K562 (cell line): Measurements from ENCODE around the gene UNC50. TPM values are rescaled to one million over a fixed set of nuclear protein-coding genes. Genes with fewer than 3 reads are reported as not detected.

Source experiments
- ARHGAP35 ChIP-seq: fragments of 450-650 bp; IDR thresholded peaks from 2 replicates; pipeline ENCODE4 v1.6.1; 2018; ENCODE audit not compliant: partially characterized antibody
- BRD4 ChIP-seq: fragments of 200-600 bp; sonication (generic); IDR thresholded peaks from 2 replicates; pipeline ENCODE4 v1.6.1; 2017; ENCODE audit warnings: inconsistent platforms
- EWSR1 ChIP-seq: fragments of 450-650 bp; IDR thresholded peaks from 2 replicates; pipeline ENCODE4 v1.6.1; 2018; ENCODE audit warnings: borderline replicate concordance, mild to moderate bottlenecking, low read depth, moderate library complexity; ENCODE audit not compliant: partially characterized antibody
- FOXK1 ChIP-seq: sonication (generic); formaldehyde crosslinking; IDR thresholded peaks from 2 replicates; pipeline ENCODE4 v1.8.0; 2022; ENCODE audit warnings: missing genetic modification reagents, mild to moderate bottlenecking, borderline replicate concordance
- KAT8 ChIP-seq: fragments of 450-650 bp; IDR thresholded peaks from 2 replicates; pipeline ENCODE4 v1.6.1; 2016; ENCODE audit warnings: low read depth, mild to moderate bottlenecking
- L3MBTL2 ChIP-seq: fragments of 450-650 bp; IDR thresholded peaks from 2 replicates; pipeline ENCODE4 v1.6.1; 2016; ENCODE audit warnings: mild to moderate bottlenecking, moderate library complexity
- MAFG ChIP-seq: fragments of 450-650 bp; conservative IDR thresholded peaks from 2 replicates; pipeline ENCODE4 v1.6.1; 2016; ENCODE audit warnings: missing genetic modification characterization, missing compliant biosample characterization
- MBD2 ChIP-seq: sonication (generic); IDR thresholded peaks from 2 replicates; pipeline ENCODE4 v1.6.1; 2016; ENCODE audit warnings: low read depth, borderline replicate concordance
- NRF1 ChIP-seq, 2 experiments: fragments of 450-650 bp; IDR thresholded peaks in 1 of 2; conservative IDR thresholded peaks in 1 of 2; 2 replicates each; pipeline ENCODE4 v1.6.1; 2014; ENCODE audit warnings: mild to moderate bottlenecking in 2 of 2
- POLR2A ChIP-seq: fragments of 450-650 bp; conservative IDR thresholded peaks from 2 replicates; pipeline ENCODE4 v1.6.1; 2016
- PREB ChIP-seq: sonication (generic); formaldehyde crosslinking; IDR thresholded peaks from 2 replicates; pipeline ENCODE4 v1.8.1; 2023; ENCODE audit warnings: mild to moderate bottlenecking, missing genetic modification reagents
- PYGO2 ChIP-seq: fragments of 450-650 bp; IDR thresholded peaks from 2 replicates; pipeline ENCODE4 v1.6.1; 2016; ENCODE audit warnings: mild to moderate bottlenecking, missing genetic modification characterization, moderate library complexity, missing compliant biosample characterization
- RNF219 ChIP-seq: fragments of 250-450 bp; sonication (Bioruptor Pico); IDR thresholded peaks from 2 replicates; pipeline ENCODE4 v1.5.0; 2022; ENCODE audit warnings: mild to moderate bottlenecking
- SAFB2 ChIP-seq: fragments of 200-400 bp; formaldehyde crosslinking; IDR thresholded peaks from 2 replicates; pipeline ENCODE4 v1.6.1; 2018; ENCODE audit warnings: borderline replicate concordance, low read length, low read depth, moderate library complexity; ENCODE audit not compliant: severe bottlenecking
- SIRT6 ChIP-seq: IDR thresholded peaks from one replicate; pipeline ENCODE4 v1.6.1; 2012; ENCODE audit warnings: low read depth, mild to moderate bottlenecking, control low read depth, inconsistent platforms, low read length, moderate library complexity
- SRSF3 ChIP-seq: fragments of 200-400 bp; formaldehyde crosslinking; IDR thresholded peaks from 2 replicates; pipeline ENCODE4 v1.6.1; 2016; ENCODE audit warnings: mild to moderate bottlenecking, low read length, moderate library complexity; ENCODE audit not compliant: insufficient read depth
- TBL1XR1 ChIP-seq, 2 experiments: IDR thresholded peaks; 2 replicates each; pipeline ENCODE4 v1.6.1; 2012; ENCODE audit warnings: improper control_type of control experiment in 2 of 2, low read length in 2 of 2, mild to moderate bottlenecking in 1 of 2
- TEAD4 ChIP-seq, 2 experiments: sonication (generic) in 1 of 2; formaldehyde crosslinking in 1 of 2; IDR thresholded peaks; 2 replicates each; pipeline versions ENCODE4 v1.6.1 to v1.8.0; 2012 to 2022; ENCODE audit warnings: borderline replicate concordance in 1 of 2, inconsistent platforms in 1 of 2, low read length in 1 of 2, mild to moderate bottlenecking in 1 of 2, missing genetic modification reagents in 1 of 2
- U2AF1 ChIP-seq: fragments of 200-400 bp; formaldehyde crosslinking; optimal IDR thresholded peaks from 2 replicates; pipeline ENCODE3; 2017; ENCODE audit warnings: mild to moderate bottlenecking, low read depth, low read length, moderate library complexity
- WHSC1 ChIP-seq: IDR thresholded peaks from one replicate; pipeline ENCODE4 v1.6.1; 2012; ENCODE audit warnings: low read length, control low read depth, inconsistent platforms
- YBX1 ChIP-seq: fragments of 450-650 bp; IDR thresholded peaks from 2 replicates; pipeline ENCODE4 v1.7.1; 2016; ENCODE audit warnings: mild to moderate bottlenecking
- ZBTB8A ChIP-seq: fragments of 450-650 bp; IDR thresholded peaks from 2 replicates; pipeline ENCODE4 v1.6.1; 2018; ENCODE audit warnings: mild to moderate bottlenecking, moderate library complexity; ENCODE audit not compliant: partially characterized antibody
- ZFP1 ChIP-seq: fragments of 450-650 bp; formaldehyde crosslinking; IDR thresholded peaks from 2 replicates; pipeline ENCODE4 v1.4.0; 2020; ENCODE audit warnings: mild to moderate bottlenecking, mixed read lengths
- ZNF583 ChIP-seq: fragments of 250-450 bp; sonication (Bioruptor Pico); IDR thresholded peaks from 2 replicates; pipeline ENCODE4 v1.4.0; 2020
- ZNF717 ChIP-seq: fragments of 250-450 bp; sonication (Bioruptor Pico); IDR thresholded peaks from 2 replicates; pipeline ENCODE4 v1.5.0; 2021
- polyA plus RNA-seq, 8 experiments: library from polyadenylated mRNA; depleted of rRNA in 4 of 8; stranded (reverse) in 5 of 8; unstranded in 3 of 8; fragments of >200 nt; fragmentation: Nextera tagmentation in 2 of 8; fragmentation: Illumina TruSeq in 1 of 8; extraction: Ambion mirVana in 2 of 8; extraction: Trizol in 1 of 8; gene quantifications; 2 replicates each; pipeline versions ENCODE4 v1.2.1 to v1.2.3, GENCODE V29; 2011 to 2014; ENCODE audit warnings: inconsistent platforms in 1 of 8, missing spikeins in 1 of 8
- total RNA-seq, 7 experiments: library from RNA; depleted of rRNA in 6 of 7; stranded (reverse); fragments of >200 nt in 6 of 7; fragmentation: Illumina TruSeq in 2 of 7; extraction: Trizol in 2 of 7; gene quantifications; 2 replicates each; pipeline versions ENCODE4 v1.2.1 to v1.2.3, GENCODE V29; 2011 to 2021; ENCODE audit warnings: low replicate concordance in 1 of 7
- TF ChIP-seq, protein P1 (sequence below): sonication (generic); formaldehyde crosslinking; IDR thresholded peaks from 2 replicates; pipeline ENCODE4 v1.8.1; 2023; ENCODE audit warnings: mild to moderate bottlenecking, missing genetic modification reagents

The UNC50 gene
- total and polyA plus RNA-seq, 9 of the 15 experiments (the other 6 are each of a cell fraction or from before 2014, with no cell fraction given): 30.0 to 52.9 (median 35.9) TPM

DNA sequence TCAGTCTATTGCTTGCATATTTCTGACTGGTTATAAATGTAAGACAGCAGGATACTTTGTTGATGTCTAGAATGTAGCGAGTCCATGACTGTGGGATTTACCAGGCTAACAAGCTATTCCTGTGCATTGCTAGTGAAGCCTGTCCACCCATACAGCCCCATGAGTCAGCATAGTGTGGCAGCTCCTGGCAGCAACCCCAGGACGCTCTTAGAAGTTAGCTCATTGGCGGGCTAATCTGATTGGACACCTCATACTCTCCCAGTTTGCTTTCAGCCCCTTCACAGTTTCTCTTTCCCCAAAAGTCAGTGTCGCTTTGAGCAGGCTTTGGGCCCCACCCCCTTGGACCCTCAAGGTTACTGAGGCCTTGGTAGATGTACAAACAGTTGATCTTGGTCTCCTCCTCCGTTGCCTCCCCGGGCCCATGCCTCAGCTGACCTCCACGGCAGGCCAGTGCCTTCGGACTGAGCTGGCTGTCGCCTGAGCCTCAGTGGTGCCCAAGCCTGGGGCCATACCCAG, 48.1 kb upstream of the UNC50 start (continued):
- no peak for TF ChIP-seq WHSC1
- TF ChIP-seq BRD4: no peak
- no peak for TF ChIP-seq ZFP1 (CRISPR knock-in tag)
- peak; percentile 62; the same call in 1 of the 2 replicates for TF ChIP-seq L3MBTL2
- no peak for TF ChIP-seq SRSF3
- TF ChIP-seq ZBTB8A: no peak
- TF ChIP-seq PYGO2 (tag): no peak
- TF ChIP-seq PREB: no peak
- no peak for TF ChIP-seq SAFB2
- TF ChIP-seq TBL1XR1 (IDR thresholded peaks at IDR 0.05; ENCODE audit: low read length in 2 of 2): peak in 1 of 2 experiments; percentile 12; a peak in 1 of 4 replicates
- no peak for TF ChIP-seq EWSR1
- TF ChIP-seq ZNF717 (CRISPR knock-in tag): no peak
- 0 out of 2 replicates have a peak, but pooled peaks have one; percentile 20 for TF ChIP-seq TEAD4 (IDR thresholded peaks at IDR 0.05; ENCODE audit: low read length)
- no peak for TF ChIP-seq TEAD4 (CRISPR knock-in tag; IDR thresholded peaks at IDR 0.05; ENCODE audit: borderline replicate concordance)
- TF ChIP-seq KAT8: no peak
- no peak for TF ChIP-seq U2AF1
- TF ChIP-seq ARHGAP35: no peak
- no peak for TF ChIP-seq YBX1
- peak; percentile 63 for TF ChIP-seq POLR2A
- TF ChIP-seq ZNF583 (CRISPR knock-in tag): no peak
- TF ChIP-seq SIRT6: no peak
- no peak for TF ChIP-seq RNF219 (CRISPR knock-in tag)
- TF ChIP-seq, protein P1, sequence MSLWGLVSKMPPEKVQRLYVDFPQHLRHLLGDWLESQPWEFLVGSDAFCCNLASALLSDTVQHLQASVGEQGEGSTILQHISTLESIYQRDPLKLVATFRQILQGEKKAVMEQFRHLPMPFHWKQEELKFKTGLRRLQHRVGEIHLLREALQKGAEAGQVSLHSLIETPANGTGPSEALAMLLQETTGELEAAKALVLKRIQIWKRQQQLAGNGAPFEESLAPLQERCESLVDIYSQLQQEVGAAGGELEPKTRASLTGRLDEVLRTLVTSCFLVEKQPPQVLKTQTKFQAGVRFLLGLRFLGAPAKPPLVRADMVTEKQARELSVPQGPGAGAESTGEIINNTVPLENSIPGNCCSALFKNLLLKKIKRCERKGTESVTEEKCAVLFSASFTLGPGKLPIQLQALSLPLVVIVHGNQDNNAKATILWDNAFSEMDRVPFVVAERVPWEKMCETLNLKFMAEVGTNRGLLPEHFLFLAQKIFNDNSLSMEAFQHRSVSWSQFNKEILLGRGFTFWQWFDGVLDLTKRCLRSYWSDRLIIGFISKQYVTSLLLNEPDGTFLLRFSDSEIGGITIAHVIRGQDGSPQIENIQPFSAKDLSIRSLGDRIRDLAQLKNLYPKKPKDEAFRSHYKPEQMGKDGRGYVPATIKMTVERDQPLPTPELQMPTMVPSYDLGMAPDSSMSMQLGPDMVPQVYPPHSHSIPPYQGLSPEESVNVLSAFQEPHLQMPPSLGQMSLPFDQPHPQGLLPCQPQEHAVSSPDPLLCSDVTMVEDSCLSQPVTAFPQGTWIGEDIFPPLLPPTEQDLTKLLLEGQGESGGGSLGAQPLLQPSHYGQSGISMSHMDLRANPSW (CRISPR knock-in tag): 0 out of 2 replicates have a peak, but pooled peaks have one; percentile 43
- no peak for TF ChIP-seq FOXK1 (CRISPR knock-in tag)
- TF ChIP-seq MBD2: no peak
- peak; percentile 95 for TF ChIP-seq MAFG (tag)
- TF ChIP-seq NRF1 (conservative IDR thresholded peaks at IDR 0.05 in 1 of 2, IDR thresholded peaks at IDR 0.05 in 1 of 2): peak in 1 of 2 experiments; percentile 21; a peak in 1 of 4 replicates
